BE2C (cell line): ENCODE data around the gene ATP2C2.

Source experiments
- DNase-seq: peaks from one replicate; pipeline ENCODE4 v3.0.0-alpha.2; 2020
- H3K27me3 ChIP-seq: fragments of 250-450 bp; sonication (Bioruptor Pico); 2 replicates; pipeline ENCODE4 v1.5.1; 2020; ENCODE audit warnings: mild to moderate bottlenecking
- H3K36me3 ChIP-seq: fragments of 250-450 bp; sonication (Bioruptor Pico); 2 replicates; pipeline ENCODE4 v1.5.1; 2020; ENCODE audit warnings: mild to moderate bottlenecking
- H3K4me1 ChIP-seq: fragments of 250-450 bp; sonication (Bioruptor Pico); 2 replicates; pipeline ENCODE4 v1.5.1; 2020
- H3K4me3 ChIP-seq: 2 replicates; pipeline ENCODE4 v1.5.1; 2011; ENCODE audit warnings: low read depth, low read length
- H3K9me3 ChIP-seq: fragments of 250-450 bp; sonication (Bioruptor Pico); 2 replicates; pipeline ENCODE4 v1.5.1; 2020
- TF ChIP-seq, protein P1 (sequence below): IDR thresholded peaks from 2 replicates; pipeline ENCODE4 v1.5.1; 2012; ENCODE audit warnings: mild to moderate bottlenecking, low read depth, low read length

ATP2C2 gene

DNA sequence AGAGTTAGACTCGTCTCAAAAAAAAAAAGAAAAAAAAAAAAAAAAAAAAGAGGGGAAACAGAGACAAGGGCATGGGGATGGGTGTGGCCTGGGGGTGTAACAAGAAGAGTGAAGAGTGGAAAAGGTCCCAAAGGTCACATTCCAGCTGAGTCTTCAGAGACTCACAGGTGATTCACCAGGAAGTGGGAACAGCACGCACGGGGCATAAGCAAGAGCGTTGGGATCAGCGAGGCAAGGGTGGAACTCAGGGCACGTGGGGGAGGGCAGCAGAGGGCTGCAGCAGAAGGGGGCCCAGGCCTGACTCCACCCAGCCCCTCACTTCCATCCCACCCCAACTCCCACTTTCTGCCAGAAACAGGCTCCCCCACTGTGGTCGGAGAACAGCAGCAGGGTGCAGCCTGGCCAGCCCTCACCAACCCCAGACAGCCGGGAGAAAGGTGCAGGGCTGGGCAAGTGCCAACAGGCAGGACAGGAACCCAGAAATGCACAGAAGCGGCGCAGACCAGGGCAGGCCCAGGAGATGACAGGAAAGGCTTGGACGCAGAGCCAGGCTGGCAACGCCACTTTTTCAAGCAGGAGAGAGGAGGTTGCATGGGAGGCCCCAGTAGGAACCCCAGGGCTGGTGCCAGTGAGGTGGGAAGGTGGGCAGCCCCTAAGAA, 132.9 kb downstream of the ATP2C2 start:
- Histone ChIP-seq H3K9me3 (no peaks in the 10 kb centered on the region), H3K4me1 (no peaks in the 10 kb centered on the region; the same call in 1 of the 2 replicates), H3K36me3 (no peaks in the 10 kb centered on the region), H3K4me3 (no peak overlapping the region), H3K27me3 (no peaks in the 10 kb centered on the region)
- TF ChIP-seq, protein P1, sequence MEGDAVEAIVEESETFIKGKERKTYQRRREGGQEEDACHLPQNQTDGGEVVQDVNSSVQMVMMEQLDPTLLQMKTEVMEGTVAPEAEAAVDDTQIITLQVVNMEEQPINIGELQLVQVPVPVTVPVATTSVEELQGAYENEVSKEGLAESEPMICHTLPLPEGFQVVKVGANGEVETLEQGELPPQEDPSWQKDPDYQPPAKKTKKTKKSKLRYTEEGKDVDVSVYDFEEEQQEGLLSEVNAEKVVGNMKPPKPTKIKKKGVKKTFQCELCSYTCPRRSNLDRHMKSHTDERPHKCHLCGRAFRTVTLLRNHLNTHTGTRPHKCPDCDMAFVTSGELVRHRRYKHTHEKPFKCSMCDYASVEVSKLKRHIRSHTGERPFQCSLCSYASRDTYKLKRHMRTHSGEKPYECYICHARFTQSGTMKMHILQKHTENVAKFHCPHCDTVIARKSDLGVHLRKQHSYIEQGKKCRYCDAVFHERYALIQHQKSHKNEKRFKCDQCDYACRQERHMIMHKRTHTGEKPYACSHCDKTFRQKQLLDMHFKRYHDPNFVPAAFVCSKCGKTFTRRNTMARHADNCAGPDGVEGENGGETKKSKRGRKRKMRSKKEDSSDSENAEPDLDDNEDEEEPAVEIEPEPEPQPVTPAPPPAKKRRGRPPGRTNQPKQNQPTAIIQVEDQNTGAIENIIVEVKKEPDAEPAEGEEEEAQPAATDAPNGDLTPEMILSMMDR: no peak
- no peak for DNase-seq

DNA sequence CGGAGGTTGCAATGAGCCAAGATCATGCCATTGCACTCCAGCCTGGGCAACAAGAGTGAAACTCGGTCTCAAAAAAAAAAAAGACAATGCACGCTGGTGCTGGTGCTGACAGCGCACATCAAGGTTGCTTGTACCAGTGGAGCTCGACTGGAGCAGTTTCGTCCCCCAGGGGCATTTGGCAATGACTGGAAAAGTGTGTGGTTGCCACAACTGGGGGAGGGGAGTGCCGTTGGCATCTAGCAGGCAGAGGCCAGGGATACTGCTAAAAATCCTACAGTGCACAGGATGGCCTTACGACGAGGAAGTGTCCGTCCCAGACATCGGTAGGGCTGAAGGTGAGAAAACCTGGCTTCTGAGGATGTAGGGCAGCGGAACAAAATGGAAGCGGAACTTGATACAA, 133.7 kb downstream of the ATP2C2 start:
- TF ChIP-seq, protein P1: no peak
- Histone ChIP-seq H3K4me1 (no peaks in the 10 kb centered on the region; the same call in 1 of the 2 replicates), H3K36me3 (no peaks in the 10 kb centered on the region), H3K4me3 (no peak overlapping the region), H3K9me3 (no peaks in the 10 kb centered on the region), H3K27me3 (no peaks in the 10 kb centered on the region)
- no peak for DNase-seq

DNA sequence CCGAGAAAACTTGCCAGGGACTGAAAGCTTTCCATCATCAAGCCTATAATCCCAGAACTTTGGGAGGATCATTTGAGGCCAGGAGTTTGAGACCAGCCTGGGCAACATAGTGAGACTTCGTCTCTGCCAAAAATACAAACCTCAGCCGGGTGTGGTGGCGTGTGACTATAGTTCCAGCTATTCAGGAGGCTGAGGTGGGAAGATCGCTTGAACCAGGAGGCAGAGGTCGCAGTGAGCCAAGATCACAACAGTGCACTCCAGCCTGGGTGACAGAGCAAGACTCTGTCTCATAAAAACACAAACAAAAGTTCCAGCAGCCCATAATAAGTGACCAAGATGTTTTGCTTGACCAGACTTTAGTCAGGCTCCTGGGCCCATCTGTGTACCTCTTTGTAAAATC, 134.2 kb downstream of the ATP2C2 start:
- TF ChIP-seq, protein P1: no peak
- Histone ChIP-seq H3K27me3 (no peaks in the 10 kb centered on the region), H3K9me3 (no peaks in the 10 kb centered on the region), H3K4me1 (no peaks in the 10 kb centered on the region; the same call in 1 of the 2 replicates), H3K4me3 (no peak overlapping the region), H3K36me3 (no peaks in the 10 kb centered on the region)
- DNase-seq: no peak

DNA sequence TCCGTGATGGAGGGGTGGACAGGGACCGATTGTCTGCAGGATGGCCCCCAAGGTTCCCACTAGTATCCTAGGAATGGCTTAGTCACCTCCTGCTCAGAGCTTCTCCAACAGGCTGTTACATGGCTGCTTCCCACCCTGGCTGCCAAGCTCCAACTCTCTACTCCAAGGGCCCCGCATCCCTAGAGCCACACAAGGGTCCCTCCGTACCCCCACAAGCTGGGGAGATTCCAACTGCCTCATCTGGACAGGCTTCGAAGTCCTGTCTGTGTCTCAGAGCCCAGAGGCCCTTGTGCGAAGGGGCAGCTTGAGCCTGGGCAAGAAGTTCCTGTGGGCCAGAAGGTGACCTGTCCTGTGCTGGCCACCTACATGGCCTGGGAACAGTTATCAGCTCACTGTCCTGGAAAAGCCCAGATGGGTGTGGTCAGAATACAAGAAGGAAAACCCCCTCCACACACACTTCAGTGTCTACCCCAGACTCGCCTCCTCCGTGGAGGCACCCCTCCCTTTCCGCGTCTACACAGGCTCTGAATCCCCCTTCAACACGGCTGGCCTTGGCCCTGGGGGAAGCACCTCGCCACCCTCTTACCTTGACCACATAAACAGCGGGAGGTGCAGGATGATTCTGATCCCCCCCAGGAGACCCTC, 135.5 kb downstream of the ATP2C2 start:
- Histone ChIP-seq H3K27me3 (no peaks in the 10 kb centered on the region), H3K4me1 (no peaks in the 10 kb centered on the region; the same call in 1 of the 2 replicates), H3K9me3 (no peaks in the 10 kb centered on the region), H3K4me3 (peak overlapping the region; percentile 70), H3K36me3 (no peaks in the 10 kb centered on the region)
- DNase-seq: no peak
- TF ChIP-seq, protein P1: no peak

DNA sequence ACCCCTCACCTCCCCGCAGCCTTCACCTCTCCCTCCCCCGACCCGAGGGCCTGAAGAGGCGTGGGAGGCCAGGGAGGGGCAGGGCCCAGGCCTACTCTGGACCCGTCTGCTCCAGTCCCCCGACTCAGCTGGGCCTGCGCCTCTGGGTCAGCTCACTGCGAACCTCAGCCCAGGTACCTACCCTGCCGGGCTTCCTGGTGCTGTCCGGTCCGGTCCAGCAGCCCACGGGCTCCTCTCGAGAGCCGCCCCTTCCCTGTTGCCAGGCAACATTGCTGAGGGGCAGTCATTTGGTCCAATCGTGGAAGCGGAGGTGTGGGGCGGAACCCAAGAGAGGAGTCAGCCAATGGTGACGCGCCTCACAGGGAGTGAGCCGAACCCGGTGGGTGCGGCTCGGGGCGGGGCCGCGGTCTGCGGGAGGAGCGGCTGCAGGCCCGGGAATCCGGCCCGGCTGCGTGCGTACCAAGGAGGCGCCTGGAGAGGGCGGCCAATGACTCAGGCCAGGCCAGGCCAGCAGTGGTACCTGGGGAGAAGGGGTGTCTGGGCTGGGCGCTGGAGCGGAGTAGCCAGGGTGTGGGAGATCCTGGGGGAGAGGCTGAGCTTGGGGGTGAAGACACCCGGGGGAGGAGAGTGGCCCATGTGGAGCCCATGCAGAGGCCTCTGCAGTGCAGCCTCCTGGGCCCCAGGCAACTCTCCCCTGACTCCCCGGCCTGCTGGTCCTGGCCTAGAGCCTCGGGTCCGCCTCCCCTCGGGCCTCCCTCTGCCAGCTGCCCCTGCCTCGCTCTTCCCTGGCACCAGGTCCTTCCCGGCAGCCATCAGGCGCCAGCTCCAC, 136.3 kb downstream of the ATP2C2 start, which contains the start of gene MEAK7:
TSS of gene MEAK7 (minus strand) at position 240 of the 829 bp plus-strand sequence. CDS start 6,573 bp downstream, outside the sequence.
- TF ChIP-seq, protein P1: no peak
- no peaks in the 10 kb centered on the region; the same call in 1 of the 2 replicates for H3K4me1 ChIP-seq
- no peaks in the 10 kb centered on the region for H3K9me3 ChIP-seq
- no peaks in the 10 kb centered on the region for H3K36me3 ChIP-seq
- no peaks in the 10 kb centered on the region for H3K27me3 ChIP-seq
- H3K4me3 ChIP-seq: peak within 1 kb of the TSS; percentile 70
- peak; percentile 99 for DNase-seq
